HG03045 (cell line): ENCODE data around the gene APOF.
"Not testable (repeated sequence)": the region's sequence is repeated elsewhere in the genome, so short reads cannot be mapped to it uniquely, and the experiment has no call there.

Experiments used
- ATAC-seq: cut with Tn5 transposase; IDR thresholded peaks from one replicate; pipeline ENCODE4 v1.9.1; 2021; ENCODE audit warnings: mild to moderate bottlenecking, moderate library complexity; ENCODE audit not compliant: unreplicated experiment

Gene APOF

GRCh38 chr12:56333679-56334489, 28.8 kb downstream of the APOF start, which contains the start of gene PAN2:
Gene PAN2, minus strand, starts transcription at chr12:56334000. Its CDS starts 906 bp downstream, at chr12:56333094.
- ATAC-seq, result peak; percentile 94

- ATAC-seq, result no peak
Observed at GRCh38 chr12:56333197-56333678, 29.4 kb downstream of the APOF start.

DNA sequence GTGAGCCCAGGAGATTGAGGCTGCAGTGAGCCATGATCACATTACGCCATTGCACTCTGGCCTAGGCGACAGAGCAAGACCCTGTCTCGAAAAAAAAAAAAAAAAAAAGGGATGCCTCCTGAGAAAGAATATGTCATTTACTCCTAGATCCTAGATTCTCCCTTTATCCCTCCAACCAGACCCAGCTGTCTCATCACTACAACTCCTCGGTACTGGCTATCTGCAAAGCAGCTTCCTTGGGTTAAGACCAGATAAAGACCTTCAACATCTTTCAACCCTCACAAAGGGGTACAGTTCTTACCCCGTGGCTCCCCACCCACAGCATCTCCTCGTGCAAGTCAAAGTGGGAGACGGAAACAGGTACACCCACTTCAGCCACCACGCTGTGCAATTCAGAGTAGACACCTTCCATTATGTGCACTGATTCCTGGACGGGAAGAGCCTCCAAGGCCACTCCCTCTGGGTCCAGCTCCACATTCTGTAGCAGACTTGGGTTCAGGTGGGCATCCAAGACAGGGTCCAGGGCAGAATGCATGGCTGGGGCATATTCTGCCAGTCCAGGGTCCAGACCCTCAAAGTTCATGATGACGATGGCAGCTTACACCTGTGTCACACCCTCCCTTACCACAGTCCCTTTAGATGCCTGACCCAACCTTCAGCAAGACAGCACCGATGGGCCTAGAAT, 30.0 kb downstream of the APOF start:
- no peak for ATAC-seq

GRCh38 chr12:56330936-56331490, 31.6 kb downstream of the APOF start:
- ATAC-seq, result no peak

GRCh38 chr12:56326533-56326932, 36.1 kb downstream of the APOF start:
- ATAC-seq, result no peak

DNA sequence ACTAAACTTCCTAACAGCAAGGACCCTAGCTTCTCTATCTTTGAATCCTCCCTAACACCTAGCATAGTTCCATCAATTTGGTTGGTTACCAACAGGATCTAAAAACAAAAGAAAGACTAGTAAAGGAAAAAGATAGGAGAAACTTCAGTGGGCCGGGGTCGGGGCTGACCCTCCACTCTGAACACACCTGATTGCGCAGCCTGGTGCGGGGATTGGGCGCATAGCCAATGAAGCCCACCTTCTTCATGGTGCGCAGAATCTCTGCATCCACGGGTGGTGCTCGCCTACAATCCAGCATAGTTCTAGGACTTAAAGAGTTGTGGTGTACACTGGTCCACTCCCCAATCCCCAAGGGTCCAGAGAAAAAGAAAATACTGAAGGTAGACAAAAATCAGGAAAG, 36.5 kb downstream of the APOF start:
- no peak for ATAC-seq

- no peak for ATAC-seq
Observed at GRCh38 chr12:56324206-56324605, 38.5 kb downstream of the APOF start.

GRCh38 chr12:56321610-56322009, 41.0 kb downstream of the APOF start:
- ATAC-seq, result not testable (repeated sequence)

- ATAC-seq, result no peak
Observed at GRCh38 chr12:56321027-56321426, 41.6 kb downstream of the APOF start.

GRCh38 chr12:56317675-56318074, 45.0 kb downstream of the APOF start:
- ATAC-seq, result no peak

GRCh38 chr12:56315622-56316473, 46.8 kb downstream of the APOF start, which contains the start of gene CNPY2:
Gene CNPY2, minus strand, starts transcription at chr12:56315988. Its CDS starts 771 bp downstream, at chr12:56315217.
- ATAC-seq, result peak; percentile 88

GRCh38 chr12:56315249-56315621, 47.4 kb downstream of the APOF start:
- ATAC-seq, result no peak

DNA sequence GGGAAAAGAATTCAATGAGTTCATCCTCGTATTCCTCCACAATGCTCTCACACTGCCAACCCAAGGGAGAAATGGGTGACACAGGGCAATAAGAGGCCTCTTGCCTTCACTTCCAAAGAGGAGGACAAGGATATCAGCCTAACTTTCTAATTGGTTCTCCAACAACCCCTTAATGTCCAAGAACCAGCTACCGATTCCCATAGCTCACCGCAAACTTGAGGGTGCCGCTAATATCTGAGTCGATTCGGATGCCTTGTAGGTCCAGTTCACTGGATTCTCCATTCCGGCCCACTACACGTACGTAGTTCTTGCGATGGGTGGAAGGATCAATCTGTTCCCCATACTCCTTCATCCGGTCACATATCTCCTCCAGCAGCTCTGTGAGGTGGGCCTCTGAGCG, 51.7 kb downstream of the APOF start:
- ATAC-seq, result no peak
